Astrocyte of the cerebellum (primary cell): ENCODE results near the gene MYO5A.
"Not testable (repeated sequence)": the region's sequence is repeated elsewhere in the genome, so short reads cannot be mapped to it uniquely, and the experiment has no call there.

Source experiments
- DNase-seq: peaks from one replicate; pipeline ENCODE4 v3.0.0-alpha.2; 2011; ENCODE audit warnings: low read depth
- H3K4me3 ChIP-seq: 2 replicates; pipeline ENCODE4 v1.5.1; 2011; ENCODE audit warnings: mild to moderate bottlenecking, low read depth, low read length, moderate library complexity
- in situ Hi-C: cut with HindIII; loops from 2 replicates; pipeline ENCODE4 v1.10.0; 2017; ENCODE audit warnings: low sequenced_read_pairs
- TF ChIP-seq, protein P1 (sequence below): IDR thresholded peaks from 2 replicates; pipeline ENCODE4 v1.5.1; 2012; ENCODE audit warnings: low read length, low read depth, moderate library complexity, mild to moderate bottlenecking; ENCODE audit errors: missing control alignments

Gene MYO5A

DNA sequence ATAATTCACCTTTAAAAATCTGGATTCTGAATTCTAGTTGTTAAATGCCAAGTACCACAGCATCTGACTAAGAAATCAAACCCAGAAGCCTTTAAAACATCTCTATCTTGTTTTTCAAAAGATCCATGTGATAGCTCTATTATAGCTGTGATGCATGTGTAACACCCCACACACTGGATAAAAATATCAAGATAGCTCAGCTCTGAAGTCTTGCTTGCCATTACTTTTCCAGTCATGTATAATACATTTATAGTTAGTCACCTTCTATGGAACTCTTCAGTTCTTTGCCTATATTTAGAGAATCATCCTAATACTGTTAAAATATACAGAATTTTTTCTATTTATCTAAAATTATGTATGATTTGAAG, 28.6 kb upstream of the MYO5A start:
- in situ Hi-C loops = no loop called here
- DNase-seq = no peak
- H3K4me3 ChIP-seq = no peak overlapping the region
- TF ChIP-seq, protein P1, sequence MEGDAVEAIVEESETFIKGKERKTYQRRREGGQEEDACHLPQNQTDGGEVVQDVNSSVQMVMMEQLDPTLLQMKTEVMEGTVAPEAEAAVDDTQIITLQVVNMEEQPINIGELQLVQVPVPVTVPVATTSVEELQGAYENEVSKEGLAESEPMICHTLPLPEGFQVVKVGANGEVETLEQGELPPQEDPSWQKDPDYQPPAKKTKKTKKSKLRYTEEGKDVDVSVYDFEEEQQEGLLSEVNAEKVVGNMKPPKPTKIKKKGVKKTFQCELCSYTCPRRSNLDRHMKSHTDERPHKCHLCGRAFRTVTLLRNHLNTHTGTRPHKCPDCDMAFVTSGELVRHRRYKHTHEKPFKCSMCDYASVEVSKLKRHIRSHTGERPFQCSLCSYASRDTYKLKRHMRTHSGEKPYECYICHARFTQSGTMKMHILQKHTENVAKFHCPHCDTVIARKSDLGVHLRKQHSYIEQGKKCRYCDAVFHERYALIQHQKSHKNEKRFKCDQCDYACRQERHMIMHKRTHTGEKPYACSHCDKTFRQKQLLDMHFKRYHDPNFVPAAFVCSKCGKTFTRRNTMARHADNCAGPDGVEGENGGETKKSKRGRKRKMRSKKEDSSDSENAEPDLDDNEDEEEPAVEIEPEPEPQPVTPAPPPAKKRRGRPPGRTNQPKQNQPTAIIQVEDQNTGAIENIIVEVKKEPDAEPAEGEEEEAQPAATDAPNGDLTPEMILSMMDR = no peak

DNA sequence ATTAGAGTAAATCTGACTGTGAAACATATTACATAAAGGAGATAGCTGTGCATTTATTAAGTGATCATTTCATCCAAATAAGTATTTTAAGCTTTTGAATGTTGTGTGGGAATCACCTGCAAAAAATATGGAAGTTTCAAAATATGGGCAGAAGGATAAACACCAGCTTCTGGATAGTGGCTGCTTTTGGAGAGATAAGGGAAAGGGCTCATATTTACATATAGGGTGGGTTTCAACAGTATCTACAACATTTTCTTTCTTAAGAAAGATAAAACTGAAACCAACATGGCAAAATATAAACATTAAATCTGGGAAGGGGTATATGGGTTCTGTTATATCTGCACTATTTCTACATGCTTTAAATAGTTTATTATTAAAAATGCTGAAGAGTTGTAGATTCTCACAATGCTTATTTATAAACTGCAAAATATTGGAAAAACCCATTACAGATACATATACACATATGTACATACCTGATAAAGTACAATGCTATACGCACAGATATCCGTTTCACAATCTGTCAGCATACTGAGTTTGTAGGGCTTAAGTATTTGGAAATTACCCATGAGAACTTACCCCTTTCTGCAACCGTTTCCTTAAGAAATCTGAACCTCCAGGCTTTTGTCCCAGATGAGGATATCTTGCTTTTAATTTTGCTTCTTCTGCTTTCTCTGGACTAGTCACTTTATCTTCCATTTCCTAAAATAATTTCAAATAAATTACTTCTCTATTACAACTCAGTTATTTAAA, 28.0 kb upstream of the MYO5A start:
- TF ChIP-seq, protein P1 = no peak
- in situ Hi-C loops = no loop called here
- DNase-seq = no peak
- no peak overlapping the region for H3K4me3 ChIP-seq

DNA sequence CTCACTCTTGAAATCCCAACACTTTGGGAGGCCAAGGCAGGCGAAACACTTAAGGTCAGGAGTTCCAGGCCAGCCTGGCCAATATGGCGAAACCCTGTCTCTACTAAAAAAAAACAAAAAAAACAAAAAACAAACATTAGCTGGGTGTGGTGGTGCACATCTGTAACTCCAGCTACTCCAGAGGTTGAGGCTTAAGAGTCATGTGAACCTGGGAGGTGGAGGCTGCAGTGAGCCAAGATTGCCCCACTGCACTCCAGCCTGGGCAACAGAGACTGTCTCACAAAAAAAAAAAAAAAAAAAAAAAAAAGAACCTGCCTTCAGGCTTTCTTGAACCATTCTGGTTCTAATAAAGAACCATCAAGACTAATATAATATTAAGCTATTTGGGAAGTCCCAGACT, 23.6 kb upstream of the MYO5A start:
- no peak overlapping the region for H3K4me3 ChIP-seq
- in situ Hi-C loops = no loop called here
- no peak for DNase-seq
- TF ChIP-seq, protein P1 = no peak

DNA sequence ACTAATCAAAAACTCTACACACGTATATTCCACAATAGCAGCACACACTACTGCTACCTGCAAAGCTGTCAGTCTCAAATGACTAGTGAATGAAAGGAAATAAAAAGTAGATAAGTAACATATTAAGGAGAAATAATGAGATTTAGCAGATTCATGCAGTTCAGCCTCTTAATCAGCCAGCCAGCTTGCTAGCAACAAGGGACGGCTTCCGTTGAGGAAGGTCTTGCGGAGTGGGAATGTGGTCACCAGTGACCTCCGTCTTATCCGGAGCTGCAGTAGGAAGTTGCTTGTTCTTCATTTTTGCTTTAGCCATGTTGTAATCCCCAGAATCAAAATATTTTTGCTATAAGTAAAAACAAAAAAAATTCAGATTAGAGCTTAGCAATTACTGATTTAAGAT, 23.1 kb upstream of the MYO5A start:
- in situ Hi-C loops = no loop called here
- TF ChIP-seq, protein P1 = no peak
- H3K4me3 ChIP-seq = no peak overlapping the region
- DNase-seq = no peak

DNA sequence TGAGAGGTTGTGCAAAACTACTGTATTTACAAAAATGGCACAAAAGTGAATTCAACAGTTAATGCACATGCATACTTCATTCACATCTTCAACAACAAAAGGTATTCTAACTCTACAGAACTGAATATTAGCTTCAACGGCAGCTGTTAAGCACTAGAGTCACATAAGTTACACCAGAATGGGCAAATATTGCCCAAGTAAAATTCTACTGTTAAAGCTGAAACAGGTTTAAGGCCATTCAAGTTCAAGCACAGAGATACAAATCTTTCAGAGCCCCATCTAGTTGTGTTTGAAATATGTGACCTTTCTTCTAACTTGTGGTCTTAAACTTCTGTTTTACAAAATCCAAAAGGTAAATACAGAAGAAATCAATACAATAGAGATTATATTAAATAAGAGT, 22.5 kb upstream of the MYO5A start:
- in situ Hi-C loops, DNase-seq: not testable (repeated sequence)

DNA sequence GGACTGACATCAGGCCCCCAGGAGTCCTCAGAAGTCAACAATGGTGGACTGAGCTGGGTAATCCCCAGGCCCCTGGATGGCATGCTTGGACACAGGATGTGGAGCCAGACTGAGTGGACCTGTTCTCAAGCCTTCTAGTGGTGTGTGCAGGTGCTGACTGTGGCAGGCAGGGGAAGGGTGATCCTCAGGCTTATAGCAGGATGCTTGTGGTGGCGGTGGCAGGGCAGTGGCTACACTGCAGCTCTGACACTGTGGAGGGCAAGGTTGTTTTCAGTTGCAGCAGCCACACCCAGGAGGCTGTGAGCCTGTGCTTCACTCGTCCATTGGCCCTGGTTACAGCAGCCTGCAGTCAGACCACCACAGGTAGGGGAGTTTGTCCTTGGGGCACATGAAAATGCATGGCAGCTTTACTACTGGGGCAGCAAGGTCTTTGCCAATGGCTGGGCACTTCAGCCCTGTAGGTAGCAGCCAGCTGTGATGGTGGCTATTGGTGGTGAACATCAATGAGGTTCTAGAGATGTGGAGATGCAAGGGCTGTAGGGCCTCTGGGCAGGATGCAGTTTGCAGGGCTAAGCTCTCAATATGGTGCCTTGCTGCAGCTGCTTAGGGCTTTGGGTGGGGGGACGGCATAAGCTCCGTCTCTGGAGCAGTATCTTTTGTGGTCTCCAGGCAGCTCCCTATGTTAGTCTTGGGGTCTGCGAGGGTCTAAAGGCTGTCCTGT, 17.5 kb upstream of the MYO5A start:
- no peak overlapping the region for H3K4me3 ChIP-seq
- no peak for DNase-seq
- TF ChIP-seq, protein P1 = no peak
- in situ Hi-C loops = no loop called here

More for the DNA sequence above, 22.5 kb upstream of the MYO5A start:
- not testable (repeated sequence) for H3K4me3 ChIP-seq

DNA sequence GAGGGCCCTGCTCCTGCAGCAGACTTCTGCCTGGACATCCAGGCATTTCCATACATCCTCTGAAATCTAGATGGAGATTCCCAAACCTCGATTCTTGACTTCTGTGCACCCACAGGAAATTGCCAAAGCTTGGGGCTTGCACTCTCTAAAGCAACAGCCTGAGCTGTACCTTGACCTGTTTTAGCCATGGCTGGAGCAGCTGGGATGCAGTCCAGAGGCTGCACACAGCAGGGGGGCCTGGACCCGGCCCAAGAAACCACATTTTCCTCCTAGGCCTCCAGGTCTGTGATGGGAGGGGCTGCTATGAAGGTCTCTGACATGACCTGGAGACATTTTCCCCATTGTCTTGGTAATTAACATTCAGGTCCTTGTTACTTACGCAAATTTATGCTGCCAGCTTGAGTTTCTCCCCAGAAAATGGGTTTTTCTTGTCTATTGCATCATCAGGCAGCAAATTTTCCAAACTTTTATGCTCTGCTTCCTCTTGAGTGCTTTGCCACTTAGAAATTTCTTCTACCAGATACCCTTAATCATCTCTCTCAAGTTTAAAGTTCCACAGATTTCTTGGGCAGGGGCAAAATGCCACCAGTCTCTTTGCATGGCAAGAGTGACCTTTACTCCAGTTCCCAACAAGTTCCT, 11.8 kb upstream of the MYO5A start:
- TF ChIP-seq, protein P1 = no peak
- no peak overlapping the region for H3K4me3 ChIP-seq
- no peak for DNase-seq
- in situ Hi-C loops = no loop called here
